Activated CD4-positive, alpha-beta memory T cell treated with anti-CD3 and anti-CD28 coated beads, Interleukin-2, amount 10 ng/mL, durations not matched to agents 7 days and 5 days (primary cell): ENCODE results near the gene CLIC3. TPM values are rescaled to one million over a fixed set of nuclear protein-coding genes. Genes with fewer than 3 reads are reported as not detected.

Experiments
- CTCF ChIA-PET: fragments of 350-600 bp; sonication (Branson Sonifier 250); formaldehyde crosslinking; loops from one replicate; lab custom pipeline; 2021; ENCODE audit warnings: antibody characterized with exemption, inconsistent platforms; lab: Charles Lee
- POLR2A ChIA-PET: fragments of 350-600 bp; sonication (Branson Sonifier 250); formaldehyde crosslinking; loops from one replicate; lab custom pipeline; 2021; ENCODE audit warnings: antibody characterized with exemption; lab: Charles Lee
- DNase-seq: peaks from one replicate; pipeline ENCODE4 v3.0.0-alpha.2; 2020
- H3K27ac Mint-ChIP-seq: one replicate; pipeline ENCODE4 v1.8.0; 2021; ENCODE audit warnings: mild to moderate bottlenecking, mixed read lengths
- H3K27me3 Mint-ChIP-seq: one replicate; pipeline ENCODE4 v1.8.0; 2021; ENCODE audit warnings: mixed read lengths
- H3K36me3 Mint-ChIP-seq: one replicate; pipeline ENCODE4 v1.8.0; 2021; ENCODE audit warnings: low read depth, mixed read lengths
- H3K4me1 Mint-ChIP-seq: one replicate; pipeline ENCODE4 v1.8.0; 2021; ENCODE audit warnings: mixed read lengths
- H3K4me3 Mint-ChIP-seq: one replicate; pipeline ENCODE4 v1.8.0; 2021; ENCODE audit warnings: mild to moderate bottlenecking, mixed read lengths
- H3K9me3 Mint-ChIP-seq: one replicate; pipeline ENCODE4 v1.8.0; 2021; ENCODE audit warnings: mixed read lengths
- total RNA-seq, 2 experiments: library from RNA; stranded (reverse); gene quantifications; one replicate each; pipeline ENCODE4 v1.2.3, GENCODE V29; 2021

Gene CLIC3
- total RNA-seq, 2 experiments from 2014 or later = 3.7 to 4.9 TPM

- POLR2A ChIA-PET = interaction anchor here (1.0 to 7.9 kb wide), 2 partner anchors 12 to 15 kb away, joined by 3 to 70 read pairs; partner anchors contain the start of gene PTGDS
- H3K27me3 Mint-ChIP-seq = peaks cover 2% of the 10 kb centered on the region
- CTCF ChIA-PET = interaction anchor here (2.4 kb wide), 1 partner anchor 15 kb away, joined by 7 read pairs; no protein-coding TSS in a partner anchor
- no peaks in the 10 kb centered on the region for H3K36me3 Mint-ChIP-seq
- H3K4me1 Mint-ChIP-seq = peaks cover 51% of the 10 kb centered on the region
- no peaks in the 10 kb centered on the region for H3K9me3 Mint-ChIP-seq
- no peak overlapping the region for H3K4me3 Mint-ChIP-seq
- peak overlapping the region; percentile 78 for H3K27ac Mint-ChIP-seq
- no peak for DNase-seq
Measured at GRCh38 chr9:136963341-136963740, 33.0 kb downstream of the CLIC3 start.

GRCh38 chr9:136962701-136963248 is 33.6 kb downstream of the CLIC3 start:
- no peaks in the 10 kb centered on the region for H3K9me3 Mint-ChIP-seq
- H3K27ac Mint-ChIP-seq = peak overlapping the region; percentile 78
- H3K4me1 Mint-ChIP-seq = peaks cover 51% of the 10 kb centered on the region
- no peaks in the 10 kb centered on the region for H3K36me3 Mint-ChIP-seq
- POLR2A ChIA-PET = interaction anchor here (1.0 to 7.9 kb wide), 3 partner anchors 11 to 16 kb away, joined by 3 to 70 read pairs (median 3); partner anchors contain the start of gene PTGDS
- DNase-seq = no peak
- peaks cover 2% of the 10 kb centered on the region for H3K27me3 Mint-ChIP-seq
- CTCF ChIA-PET = interaction anchor here (1.3 to 2.4 kb wide), 2 partner anchors 11 to 15 kb away, joined by 3 to 7 read pairs; no protein-coding TSS in a partner anchor
- H3K4me3 Mint-ChIP-seq = no peak overlapping the region

GRCh38 chr9:136962163-136962562 is 34.2 kb downstream of the CLIC3 start:
- ChIA-PET POLR2A (interaction anchor here (1.0 to 7.9 kb wide), 3 partner anchors 11 to 17 kb away, joined by 3 to 70 read pairs (median 3); partner anchors contain the start of gene PTGDS), CTCF (interaction anchor here (1.3 to 2.4 kb wide), 2 partner anchors 11 to 14 kb away, joined by 3 to 7 read pairs; no protein-coding TSS in a partner anchor)
- Mint-ChIP-seq H3K4me3 (no peak overlapping the region), H3K27ac (no peak overlapping the region), H3K4me1 (peaks cover 50% of the 10 kb centered on the region), H3K27me3 (peaks cover 2% of the 10 kb centered on the region), H3K36me3 (no peaks in the 10 kb centered on the region), H3K9me3 (no peaks in the 10 kb centered on the region)
- DNase-seq = no peak

GRCh38 chr9:136961279-136962065 is 34.9 kb downstream of the CLIC3 start:
- POLR2A ChIA-PET = interaction anchor here (1.0 to 7.9 kb wide), 5 partner anchors 10 to 74 kb away, joined by 3 to 70 read pairs (median 7); partner anchors contain the start of gene PTGDS
- Mint-ChIP-seq H3K4me3 (no peak overlapping the region), H3K4me1 (peaks cover 49% of the 10 kb centered on the region), H3K27me3 (peaks cover 2% of the 10 kb centered on the region), H3K27ac (no peak overlapping the region), H3K36me3 (no peaks in the 10 kb centered on the region), H3K9me3 (peaks cover 3% of the 10 kb centered on the region)
- no peak for DNase-seq
- CTCF ChIA-PET = interaction anchor here (1.3 to 2.4 kb wide), 2 partner anchors 10 to 14 kb away, joined by 3 to 7 read pairs; no protein-coding TSS in a partner anchor

DNA sequence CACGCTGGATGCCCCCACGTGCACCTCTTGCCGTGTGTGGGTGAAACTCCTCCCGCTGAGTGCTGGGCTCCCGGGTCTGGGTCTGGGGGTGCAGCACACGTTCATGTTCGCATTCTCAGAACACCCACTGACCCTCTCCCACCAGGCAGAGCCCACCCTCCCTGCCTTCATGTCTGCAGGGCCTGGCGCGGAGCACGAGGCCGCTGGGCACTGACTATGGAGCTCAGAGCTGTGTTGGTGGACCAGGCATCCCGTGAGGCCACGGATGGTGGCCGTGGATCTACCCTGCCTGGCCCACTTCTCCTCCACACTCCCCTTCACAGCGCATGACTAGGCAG is 35.5 kb downstream of the CLIC3 start:
- H3K27ac Mint-ChIP-seq = no peak overlapping the region
- ChIA-PET POLR2A (interaction anchor here (1.0 to 7.9 kb wide), 5 partner anchors 9 to 75 kb away, joined by 3 to 70 read pairs (median 7); partner anchors contain the start of genes PAXX and PTGDS), CTCF (interaction anchor here (1.1 to 2.4 kb wide), 2 partner anchors 13 to 15 kb away, joined by 3 to 7 read pairs; no protein-coding TSS in a partner anchor)
- H3K27me3 Mint-ChIP-seq = peaks cover 2% of the 10 kb centered on the region
- peaks cover 43% of the 10 kb centered on the region for H3K4me1 Mint-ChIP-seq
- no peak for DNase-seq
- H3K36me3 Mint-ChIP-seq = no peaks in the 10 kb centered on the region
- H3K4me3 Mint-ChIP-seq = no peak overlapping the region
- H3K9me3 Mint-ChIP-seq = peaks cover 7% of the 10 kb centered on the region

GRCh38 chr9:136960212-136960937 is 36.0 kb downstream of the CLIC3 start:
- Mint-ChIP-seq H3K4me1 (peaks cover 38% of the 10 kb centered on the region), H3K36me3 (no peaks in the 10 kb centered on the region), H3K9me3 (peaks cover 7% of the 10 kb centered on the region), H3K4me3 (peak overlapping the region; percentile 30), H3K27ac (peak overlapping the region; percentile 91), H3K27me3 (no peaks in the 10 kb centered on the region)
- POLR2A ChIA-PET = interaction anchor here (0.6 to 7.9 kb wide), 7 partner anchors 9 to 280 kb away, joined by 3 to 70 read pairs (median 3); partner anchors contain the start of genes PAXX, PTGDS and TUBB4B
- peak; percentile 58 for DNase-seq
- CTCF ChIA-PET = interaction anchor here (1.0 to 1.3 kb wide), 4 partner anchors 12 to 16 kb away, joined by 3 to 8 read pairs (median 6); no protein-coding TSS in a partner anchor

DNA sequence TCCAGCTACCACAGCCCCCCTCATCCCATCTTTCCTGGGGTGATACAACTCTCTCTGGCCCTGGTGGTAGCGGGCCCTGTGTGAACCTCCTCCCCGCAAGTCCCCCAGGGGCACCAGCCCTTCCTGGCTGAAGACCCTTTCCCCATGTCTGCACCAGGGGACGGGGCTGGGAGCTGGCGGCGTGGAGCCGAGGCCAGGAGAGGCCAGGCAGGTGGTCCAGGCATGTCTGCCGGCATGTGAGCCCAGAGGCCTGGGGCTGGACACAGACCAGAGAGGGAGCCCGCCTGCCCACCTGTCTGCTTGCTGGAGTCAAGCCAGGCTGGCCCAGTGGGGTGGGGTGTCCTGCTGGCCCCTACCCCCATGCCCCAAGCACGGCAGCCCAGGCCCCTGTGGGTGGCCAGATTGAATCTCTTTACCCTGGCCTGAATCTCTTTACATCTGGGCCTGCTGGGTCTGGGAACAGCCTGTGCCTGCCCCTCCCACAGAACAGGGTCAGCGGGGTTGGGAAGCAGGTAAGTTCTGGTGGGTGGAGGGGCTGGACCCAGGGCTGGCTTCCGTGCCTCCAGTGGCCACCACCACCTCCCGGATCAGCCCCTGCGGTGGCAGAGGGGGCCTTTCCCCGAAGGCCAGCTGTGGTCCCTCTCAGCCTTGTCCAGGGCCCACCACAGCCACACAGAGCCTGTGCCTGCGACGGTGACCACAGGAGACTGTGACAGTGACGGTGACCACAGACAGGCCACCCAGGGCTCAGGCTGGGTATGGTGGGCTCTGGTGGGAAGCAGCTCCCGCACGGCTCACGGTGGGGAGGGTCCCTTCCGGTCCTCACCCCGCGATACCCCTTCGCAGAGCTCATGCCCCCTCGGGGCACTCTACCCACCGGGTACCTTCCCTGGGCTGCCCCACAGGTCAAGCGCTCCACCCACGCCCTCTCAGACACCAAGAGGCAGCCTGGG is 37.2 kb downstream of the CLIC3 start:
- CTCF ChIA-PET = interaction anchor here (0.8 to 1.3 kb wide), 5 partner anchors 11 to 76 kb away, joined by 3 to 8 read pairs (median 3); no protein-coding TSS in a partner anchor
- Mint-ChIP-seq H3K4me1 (peaks cover 30% of the 10 kb centered on the region), H3K27me3 (no peaks in the 10 kb centered on the region), H3K9me3 (peaks cover 7% of the 10 kb centered on the region), H3K27ac (peak overlapping the region; percentile 91), H3K36me3 (no peaks in the 10 kb centered on the region), H3K4me3 (no peak overlapping the region)
- POLR2A ChIA-PET = interaction anchor here (0.6 to 7.9 kb wide), 8 partner anchors 8 to 282 kb away, joined by 3 to 70 read pairs (median 3); partner anchors contain the start of genes PTGDS and TUBB4B
- no peak for DNase-seq

- Mint-ChIP-seq H3K27me3 (no peaks in the 10 kb centered on the region), H3K36me3 (no peaks in the 10 kb centered on the region), H3K27ac (no peak overlapping the region), H3K4me1 (peaks cover 28% of the 10 kb centered on the region), H3K9me3 (peaks cover 7% of the 10 kb centered on the region), H3K4me3 (no peak overlapping the region)
- POLR2A ChIA-PET = interaction anchor here (3.6 kb wide), 1 partner anchor 11 kb away, joined by 19 read pairs; no protein-coding TSS in a partner anchor
- DNase-seq = no peak
- CTCF ChIA-PET = interaction anchor here (1.1 kb wide), 1 partner anchor 71 kb away, joined by 3 read pairs; no protein-coding TSS in a partner anchor
Measured at GRCh38 chr9:136958473-136958872, 37.9 kb downstream of the CLIC3 start.

- ChIA-PET POLR2A (no interaction called here), CTCF (interaction anchor here (1.1 kb wide), 1 partner anchor 72 kb away, joined by 3 read pairs; no protein-coding TSS in a partner anchor)
- H3K4me3 Mint-ChIP-seq = no peak overlapping the region
- no peak overlapping the region for H3K27ac Mint-ChIP-seq
- peaks cover 7% of the 10 kb centered on the region for H3K9me3 Mint-ChIP-seq
- no peaks in the 10 kb centered on the region for H3K36me3 Mint-ChIP-seq
- H3K27me3 Mint-ChIP-seq = no peaks in the 10 kb centered on the region
- DNase-seq = no peak
- peaks cover 23% of the 10 kb centered on the region for H3K4me1 Mint-ChIP-seq
Measured at GRCh38 chr9:136957901-136958300, 38.5 kb downstream of the CLIC3 start.

DNA sequence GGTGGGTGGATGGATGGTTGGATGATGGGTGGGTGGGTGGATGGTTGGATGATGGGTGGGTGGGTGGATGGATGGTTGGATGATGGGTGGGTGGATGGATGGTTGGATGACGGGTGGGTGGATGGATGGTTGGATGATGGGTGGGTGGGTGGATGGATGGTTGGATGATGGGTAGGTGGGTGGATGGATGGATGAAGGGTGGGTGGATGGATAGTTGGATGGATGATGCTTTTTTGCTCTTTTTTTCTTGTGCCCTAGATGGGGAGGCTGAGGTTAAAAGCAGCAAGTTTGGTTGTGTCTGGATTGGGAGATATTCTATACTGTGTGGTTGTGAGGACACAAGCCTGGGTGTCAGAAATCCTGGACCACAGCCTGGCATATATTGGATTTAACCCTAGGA is 38.9 kb downstream of the CLIC3 start:
- DNase-seq = no peak
- no peaks in the 10 kb centered on the region for H3K36me3 Mint-ChIP-seq
- POLR2A ChIA-PET = no interaction called here
- peaks cover 18% of the 10 kb centered on the region for H3K4me1 Mint-ChIP-seq
- no peak overlapping the region for H3K4me3 Mint-ChIP-seq
- H3K27me3 Mint-ChIP-seq = no peaks in the 10 kb centered on the region
- peaks cover 7% of the 10 kb centered on the region for H3K9me3 Mint-ChIP-seq
- CTCF ChIA-PET = no interaction called here
- H3K27ac Mint-ChIP-seq = no peak overlapping the region

DNA sequence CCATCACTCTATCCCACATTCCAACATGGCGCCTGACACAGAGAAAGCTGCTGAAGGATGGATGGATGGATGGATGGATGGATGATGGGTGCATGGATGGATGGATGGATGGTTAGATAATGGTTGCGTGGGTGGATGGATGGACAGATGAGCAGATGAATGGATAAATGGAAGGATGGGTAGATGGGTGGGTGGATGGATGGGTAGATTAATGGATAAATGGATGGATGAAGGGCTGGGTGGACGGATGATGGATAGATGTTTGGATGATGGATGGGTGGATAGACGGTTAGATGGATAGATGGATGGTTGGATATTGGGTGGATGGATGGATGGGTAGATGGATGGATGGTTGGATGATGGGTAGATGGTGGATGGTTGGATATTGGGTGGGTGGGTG is 39.8 kb downstream of the CLIC3 start:
- DNase-seq = no peak
- Mint-ChIP-seq H3K4me3 (no peak overlapping the region), H3K27ac (no peak overlapping the region), H3K9me3 (peaks cover 7% of the 10 kb centered on the region), H3K4me1 (peaks cover 13% of the 10 kb centered on the region), H3K27me3 (no peaks in the 10 kb centered on the region), H3K36me3 (no peaks in the 10 kb centered on the region)
- ChIA-PET CTCF (no interaction called here), POLR2A (no interaction called here)
